K562 (cell line): Measurements from ENCODE around the gene LMX1B. TPM values are rescaled to one million over a fixed set of nuclear protein-coding genes. Genes with fewer than 3 reads are reported as not detected.

Experiments
- ATAC-seq: fragments of 200-7000 bp; cut with Tn5 transposase; 3 replicates; pipeline ENCODE4 v1.9.1; 2020; ENCODE audit warnings: moderate library complexity
- BruUV-seq: library from RNA; stranded (reverse); fragments of 400-500 nt; replicated peaks from 2 replicates; lab custom pipeline; 2021; lab: Mats Ljungman, UMichigan
- CTCF ChIA-PET: fragments of 300-600 bp; formaldehyde crosslinking; extraction: SDS; loops from one replicate; lab custom pipeline; 2021; ENCODE audit warnings: low intra/inter-chr PET ratio; lab: Yijun Ruan, JAX
- POLR2A ChIA-PET: fragments of 300-600, 350-650 bp; sonication (Branson Sonifier 250); formaldehyde crosslinking; extraction: SDS; loops from one replicate; lab custom pipeline; 2021; ENCODE audit warnings: antibody characterized with exemption, inconsistent platforms; lab: Yijun Ruan, JAX
- DNase-seq, 4 experiments: peaks; one replicate each; pipeline versions ENCODE4 v3.0.0 to v3.0.0-alpha.2; 2011 to 2018; ENCODE audit warnings: low spot score in 3 of 4, mixed read lengths in 3 of 4; ENCODE audit errors: extremely low read depth in 1 of 4
- FAIRE-seq: peaks from 2 replicates; lab custom pipeline; 2011; peaks lifted over from hg19 to GRCh38; lab: Jason Lieb, UNC
- H2AFZ ChIP-seq: 2 replicates; pipeline ENCODE4 v1.6.0; 2011; ENCODE audit warnings: low read depth, low read length, control low read depth, inconsistent platforms
- H3K27ac ChIP-seq: fragments of 200-600 bp; 3 replicates; pipeline ENCODE4 v1.8.0; 2011; ENCODE audit warnings: low read depth, mild to moderate bottlenecking, control low read depth, inconsistent platforms, low read length, moderate library complexity, mixed read lengths; ENCODE audit errors: extremely low read depth
- H3K27me3 ChIP-seq, 2 experiments: fragments of 300-600 bp in 1 of 2; 2 replicates in 1 of 2; 3 replicates in 1 of 2; pipeline versions ENCODE4 v1.6.0 to v1.8.0; 2011; ENCODE audit warnings: inconsistent platforms in 2 of 2, low read length in 2 of 2, mild to moderate bottlenecking in 1 of 2, mixed read lengths in 1 of 2, moderate library complexity in 1 of 2; ENCODE audit not compliant: control insufficient read depth in 2 of 2, insufficient read depth in 2 of 2
- H3K36me3 ChIP-seq: fragments of 300-600 bp; 3 replicates; pipeline ENCODE4 v1.8.0; 2011; ENCODE audit warnings: mild to moderate bottlenecking, low read length, inconsistent platforms; ENCODE audit not compliant: control insufficient read depth, insufficient read depth
- H3K4me1 ChIP-seq, 2 experiments: fragments of 200-600 bp in 1 of 2; replicated peaks in 1 of 2; 2 replicates in 1 of 2; 3 replicates in 1 of 2; pipeline versions ENCODE4 v1.5.1 to v1.8.0; 2011; ENCODE audit warnings: inconsistent platforms in 2 of 2, low read length in 2 of 2, mild to moderate bottlenecking in 1 of 2, mixed read lengths in 1 of 2, moderate library complexity in 1 of 2; ENCODE audit not compliant: control insufficient read depth in 2 of 2, insufficient read depth in 2 of 2
- H3K4me2 ChIP-seq: 2 replicates; pipeline ENCODE4 v1.6.1; 2011; ENCODE audit warnings: low read length, control low read depth, inconsistent platforms, mixed read lengths; ENCODE audit not compliant: insufficient read depth
- H3K4me3 ChIP-seq: fragments of 200-600 bp; sonication (generic), shearing (Covaris generic); 2 replicates; pipeline ENCODE4 v1.5.1; 2016; ENCODE audit warnings: control low read depth, inconsistent platforms
- H3K79me2 ChIP-seq: fragments of 200-600 bp; 3 replicates; pipeline ENCODE4 v1.8.0; 2011; ENCODE audit warnings: low read length, inconsistent platforms; ENCODE audit not compliant: control insufficient read depth, insufficient read depth
- H3K9ac ChIP-seq, 2 experiments: 2 replicates each; pipeline versions ENCODE4 v1.6.0 to v1.6.1; 2011; ENCODE audit warnings: low read depth in 2 of 2, low read length in 2 of 2, control low read depth in 1 of 2, inconsistent platforms in 1 of 2, mild to moderate bottlenecking in 1 of 2, mixed read lengths in 1 of 2; ENCODE audit not compliant: insufficient read depth in 1 of 2
- H3K9me1 ChIP-seq: one replicate; pipeline ENCODE4 v1.6.0; 2011; ENCODE audit warnings: inconsistent platforms, mild to moderate bottlenecking, low read length, moderate library complexity; ENCODE audit not compliant: control insufficient read depth, insufficient read depth
- H3K9me3 ChIP-seq: replicated peaks from 2 replicates; pipeline ENCODE4 v1.5.1; 2011; ENCODE audit warnings: low read depth, low read length, inconsistent platforms; ENCODE audit not compliant: control insufficient read depth, insufficient read depth
- H4K20me1 ChIP-seq: replicated peaks from 2 replicates; pipeline ENCODE4 v1.6.1; 2011; ENCODE audit warnings: low read length, inconsistent platforms, mixed read lengths; ENCODE audit not compliant: control insufficient read depth, insufficient read depth
- BACH1 ChIP-seq: fragments of 200-800 bp; sonication (Bioruptor generic); IDR thresholded peaks from 2 replicates; pipeline ENCODE4 v1.6.1; 2016; ENCODE audit warnings: missing genetic modification characterization, missing compliant biosample characterization
- CBX5 ChIP-seq: IDR thresholded peaks from 2 replicates; pipeline ENCODE4 v1.6.1; 2014; ENCODE audit warnings: low read depth, borderline replicate concordance
- GABPB1 ChIP-seq: sonication (generic); formaldehyde crosslinking; IDR thresholded peaks from 2 replicates; pipeline ENCODE4 v1.8.0; 2022; ENCODE audit warnings: mild to moderate bottlenecking, missing genetic modification reagents
- GATAD2B ChIP-seq: fragments of 450-650 bp; IDR thresholded peaks from 2 replicates; pipeline ENCODE4 v1.6.1; 2017; ENCODE audit warnings: mild to moderate bottlenecking, borderline replicate concordance
- HLTF ChIP-seq: fragments of 450-650 bp; IDR thresholded peaks from 2 replicates; pipeline ENCODE4 v1.6.1; 2016
- NCOA1 ChIP-seq: fragments of 450-650 bp; IDR thresholded peaks from 2 replicates; pipeline ENCODE4 v1.6.1; 2016; ENCODE audit warnings: low read depth
- NR0B1 ChIP-seq: fragments of 450-650 bp; IDR thresholded peaks from one replicate; pipeline ENCODE4 v1.6.1; 2018; ENCODE audit warnings: mild to moderate bottlenecking, moderate library complexity; ENCODE audit not compliant: partially characterized antibody
- NRF1 ChIP-seq, 2 experiments: fragments of 450-650 bp; IDR thresholded peaks in 1 of 2; conservative IDR thresholded peaks in 1 of 2; 2 replicates each; pipeline ENCODE4 v1.6.1; 2014; ENCODE audit warnings: mild to moderate bottlenecking in 2 of 2
- STAT5A ChIP-seq: IDR thresholded peaks from 2 replicates; pipeline ENCODE4 v1.6.1; 2012; ENCODE audit warnings: low read length, inconsistent platforms, borderline replicate concordance
- TEAD1 ChIP-seq, 2 experiments: fragments of 450-650 bp in 1 of 2; sonication (generic) in 1 of 2; formaldehyde crosslinking; IDR thresholded peaks; 2 replicates each; pipeline versions ENCODE4 v1.4.0 to v1.8.0; 2020 to 2022; ENCODE audit warnings: mild to moderate bottlenecking in 2 of 2, missing genetic modification reagents in 1 of 2
- THRB ChIP-seq: fragments of 450-650 bp; formaldehyde crosslinking; conservative IDR thresholded peaks from 2 replicates; pipeline ENCODE4 v1.4.0; 2022; ENCODE audit warnings: mild to moderate bottlenecking, missing genetic modification characterization
- ZKSCAN8 ChIP-seq: fragments of 200-800 bp; sonication (Bioruptor generic); IDR thresholded peaks from 2 replicates; pipeline ENCODE4 v1.6.1; 2016; ENCODE audit warnings: missing genetic modification characterization, missing compliant biosample characterization
- ZNF445 ChIP-seq: fragments of 250-450 bp; sonication (Bioruptor Pico); IDR thresholded peaks from 2 replicates; pipeline ENCODE4 v1.4.0; 2020; ENCODE audit warnings: low read depth, mild to moderate bottlenecking, moderate library complexity
- ZNF518B ChIP-seq: fragments of 250-450 bp; sonication (Bioruptor Pico); IDR thresholded peaks from 2 replicates; pipeline ENCODE4 v1.5.0; 2021; ENCODE audit warnings: mild to moderate bottlenecking, moderate library complexity
- ZNF586 ChIP-seq: fragments of 450-650 bp; formaldehyde crosslinking; conservative IDR thresholded peaks from 2 replicates; pipeline ENCODE4 v1.4.0; 2020; ENCODE audit warnings: mild to moderate bottlenecking, moderate library complexity
- ZNF668 ChIP-seq: fragments of 250-450 bp; sonication (Bioruptor Pico); IDR thresholded peaks from 2 replicates; pipeline ENCODE4 v1.8.0; 2022; ENCODE audit warnings: mild to moderate bottlenecking, inconsistent platforms
- WGBS: fragments of 100-300 bp; shearing (Covaris generic); methylation state at CpG from one replicate; pipeline ENCODE4 v1.1.6; 2016; ENCODE audit warnings: low coverage, mixed read lengths; ENCODE audit not compliant: insufficient coverage; ENCODE audit errors: missing lambda C conversion rate; 5-methylcytosine and 5-hydroxymethylcytosine counted together
- in situ Hi-C: fragments of 300-500 bp; cut with MboI; formaldehyde crosslinking; loops from 4 replicates; pipeline ENCODE4 v1.15.0; 2018; ENCODE audit warnings: inconsistent platforms, mixed read lengths
- intact Hi-C: fragments of 100-400 bp; cut with micrococcal nuclease; formaldehyde crosslinking; loops from 2 replicates; pipeline ENCODE4 v1.14.2; 2022
- polyA plus RNA-seq, 8 experiments: library from polyadenylated mRNA; depleted of rRNA in 4 of 8; stranded (reverse) in 5 of 8; unstranded in 3 of 8; fragments of >200 nt; fragmentation: Nextera tagmentation in 2 of 8; fragmentation: Illumina TruSeq in 1 of 8; extraction: Ambion mirVana in 2 of 8; extraction: Trizol in 1 of 8; gene quantifications; 2 replicates each; pipeline versions ENCODE4 v1.2.1 to v1.2.3, GENCODE V29; 2011 to 2014; ENCODE audit warnings: inconsistent platforms in 1 of 8, missing spikeins in 1 of 8
- total RNA-seq, 7 experiments: library from RNA; depleted of rRNA in 6 of 7; stranded (reverse); fragments of >200 nt in 6 of 7; fragmentation: Illumina TruSeq in 2 of 7; extraction: Trizol in 2 of 7; gene quantifications; 2 replicates each; pipeline versions ENCODE4 v1.2.1 to v1.2.3, GENCODE V29; 2011 to 2021; ENCODE audit warnings: low replicate concordance in 1 of 7
- TF ChIP-seq, protein P1 (sequence below): fragments of 250-450 bp; sonication (Bioruptor Pico); IDR thresholded peaks from 2 replicates; pipeline ENCODE4 v1.5.0; 2021

The LMX1B gene
- total and polyA plus RNA-seq, 9 of the 15 experiments (the other 6 are each of a cell fraction or from before 2014, with no cell fraction given): not detected

- BruUV-seq: no TSS peak
- H2AFZ ChIP-seq: no peak overlapping the region
- H3K4me3 ChIP-seq: no peak overlapping the region
- H3K79me2 ChIP-seq: no peaks in the 10 kb centered on the region
- peaks cover 9 to 64% of the 10 kb centered on the region in 2 experiments; a peak in 4 of 5 replicates for H3K27me3 ChIP-seq
- in situ Hi-C loops (loop anchor here (5.0 kb wide), 2 partner anchors 83 to 173 kb away; no protein-coding TSS in a partner anchor), intact Hi-C loops (no loop called here)
- no peak overlapping the region for H3K9ac ChIP-seq
- DNase-seq (no peak), FAIRE-seq (no peak), ATAC-seq (no peak)
- WGBS: 0% methylated on average over 6 of the region's 6 CpGs
- H3K36me3 ChIP-seq: no peaks in the 10 kb centered on the region
- peaks cover 0 to 27% of the 10 kb centered on the region in 2 experiments; a peak in 1 of 5 replicates for H3K4me1 ChIP-seq
- no peak overlapping the region for H3K4me2 ChIP-seq
- no peak overlapping the region for H3K27ac ChIP-seq
- CTCF ChIA-PET: no interaction called here
- no peaks in the 10 kb centered on the region for H3K9me1 ChIP-seq
- H3K9me3 ChIP-seq: no peaks in the 10 kb centered on the region
- POLR2A ChIA-PET: interaction anchor here (0.6 to 0.7 kb wide), 2 partner anchors 369 to 902 kb away, joined by 3 to 4 read pairs; partner anchors contain the start of gene MAPKAP1
- H4K20me1 ChIP-seq: peaks cover 13% of the 10 kb centered on the region
- TF ChIP-seq NR0B1: no peak
- no peak for TF ChIP-seq NCOA1
- TF ChIP-seq ZKSCAN8 (CRISPR knock-in tag): no peak
- TF ChIP-seq HLTF: no peak
- no peak for TF ChIP-seq CBX5
- TF ChIP-seq ZNF518B (CRISPR knock-in tag): no peak
- TF ChIP-seq, protein P1, sequence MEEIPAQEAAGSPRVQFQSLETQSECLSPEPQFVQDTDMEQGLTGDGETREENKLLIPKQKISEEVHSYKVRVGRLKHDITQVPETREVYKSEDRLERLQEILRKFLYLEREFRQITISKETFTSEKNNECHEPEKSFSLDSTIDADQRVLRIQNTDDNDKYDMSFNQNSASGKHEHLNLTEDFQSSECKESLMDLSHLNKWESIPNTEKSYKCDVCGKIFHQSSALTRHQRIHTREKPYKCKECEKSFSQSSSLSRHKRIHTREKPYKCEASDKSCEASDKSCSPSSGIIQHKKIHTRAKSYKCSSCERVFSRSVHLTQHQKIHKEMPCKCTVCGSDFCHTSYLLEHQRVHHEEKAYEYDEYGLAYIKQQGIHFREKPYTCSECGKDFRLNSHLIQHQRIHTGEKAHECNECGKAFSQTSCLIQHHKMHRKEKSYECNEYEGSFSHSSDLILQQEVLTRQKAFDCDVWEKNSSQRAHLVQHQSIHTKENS (CRISPR knock-in tag): no peak
- TF ChIP-seq BACH1 (tag): no peak
- no peak for TF ChIP-seq NRF1 (conservative IDR thresholded peaks at IDR 0.05 in 1 of 2, IDR thresholded peaks at IDR 0.05 in 1 of 2)
- TF ChIP-seq ZNF668 (CRISPR knock-in tag): no peak
- TF ChIP-seq THRB: no peak
- TF ChIP-seq ZNF586: no peak
- no peak for TF ChIP-seq STAT5A
- no peak for TF ChIP-seq TEAD1 (CRISPR knock-in tag; IDR thresholded peaks at IDR 0.05)
- no peak for TF ChIP-seq GABPB1
- no peak for TF ChIP-seq GATAD2B
- no peak for TF ChIP-seq ZNF445 (CRISPR knock-in tag)
Observed at GRCh38 chr9:126609191-126609590, 4.5 kb upstream of the LMX1B start.
